Renal pelvis (tissue), 4 donors: ENCODE data around the gene XRCC4. TPM values are rescaled to one million over a fixed set of nuclear protein-coding genes. Genes with fewer than 3 reads are reported as not detected.

Source experiments
- DNase-seq: peaks from one replicate; pipeline ENCODE4 v3.0.0-alpha.2; 2013
- polyA plus RNA-seq, 3 donors: library from polyadenylated mRNA; unstranded; fragments of 120-200 nt; gene quantifications; one replicate each; pipeline ENCODE4 v1.2.1, GENCODE V29; 2013; ENCODE audit not compliant: insufficient read length in 3 of 3

Gene XRCC4
- polyA plus RNA-seq, 3 donors: 10.4 to 12.2 (median 11.9) TPM

DNA sequence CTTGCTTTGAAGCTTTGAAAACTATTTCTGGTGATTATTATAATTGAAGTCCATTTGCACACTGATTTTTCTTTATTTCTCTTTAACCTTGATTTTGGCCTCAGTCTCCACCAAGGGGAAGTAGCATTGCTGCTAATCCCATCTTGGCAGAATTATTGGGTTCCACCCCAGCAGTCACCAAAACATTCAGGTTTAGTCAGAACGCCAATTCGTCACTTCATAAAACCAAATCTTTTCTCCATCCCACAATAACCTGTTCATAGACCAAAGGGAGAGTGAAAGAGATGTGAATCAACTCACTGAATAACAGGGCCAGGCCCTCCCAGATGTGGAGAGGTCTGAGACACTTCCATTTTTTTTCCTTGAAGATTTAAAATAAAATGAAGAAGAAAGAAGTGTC is 299.1 kb downstream of the XRCC4 start:
- DNase-seq: no peak

DNA sequence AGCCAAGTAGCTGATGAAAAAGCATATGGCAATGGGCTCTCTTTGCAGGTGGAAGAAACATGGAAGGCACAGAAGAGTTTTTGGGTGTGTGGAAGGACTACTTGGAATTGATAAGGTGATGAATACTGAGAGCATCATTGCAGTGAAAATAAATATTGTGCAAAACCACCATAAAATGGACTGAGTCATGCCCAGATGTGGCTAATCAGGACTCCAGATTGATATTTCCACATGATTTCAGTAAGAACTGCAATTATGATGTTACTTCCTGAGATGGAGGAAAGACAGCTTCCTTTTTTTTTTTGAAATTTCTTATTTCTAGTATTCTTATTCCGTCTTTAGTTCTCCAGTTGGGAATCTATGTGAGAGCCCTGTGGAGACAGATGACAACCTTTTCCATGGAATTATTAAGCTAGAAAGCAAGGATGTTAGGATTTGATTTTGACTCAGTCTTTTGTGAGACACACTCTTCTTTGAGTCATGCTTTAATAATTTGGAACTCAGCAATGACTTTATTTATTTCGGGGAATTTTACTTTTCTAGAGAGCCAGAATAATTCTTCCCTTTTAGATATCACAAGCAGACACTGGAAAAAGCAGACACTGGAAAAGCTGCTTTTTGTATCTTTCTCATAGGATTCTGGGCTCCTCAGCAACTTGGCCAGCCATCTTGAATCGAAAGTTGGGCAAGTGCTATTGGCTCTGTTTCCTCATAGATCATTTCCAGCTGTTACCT is 300.0 kb downstream of the XRCC4 start:
- DNase-seq: no peak

- DNase-seq: no peak
Observed at GRCh38 chr5:83378624-83379289, 301.4 kb downstream of the XRCC4 start.

DNA sequence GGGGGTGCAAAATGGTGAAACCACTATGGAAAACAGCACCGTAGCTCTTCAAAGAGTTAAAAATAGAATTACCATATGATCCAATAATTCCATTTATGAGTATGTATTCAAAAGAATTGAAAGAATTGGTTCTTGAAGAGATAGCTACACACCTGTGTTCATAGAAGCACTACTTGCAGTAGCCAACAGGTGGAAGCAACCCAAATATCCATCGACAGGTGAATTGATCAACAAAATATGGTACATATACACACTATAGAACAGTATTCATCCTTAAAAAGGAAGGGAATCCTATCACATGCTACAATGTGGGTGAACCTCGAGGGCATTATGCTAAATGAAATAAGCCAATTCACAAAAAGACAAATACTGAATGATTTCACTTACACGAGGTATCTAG is 308.5 kb downstream of the XRCC4 start:
- DNase-seq: no peak

GRCh38 chr5:83387041-83387440 is 309.7 kb downstream of the XRCC4 start:
- DNase-seq: no peak

DNA sequence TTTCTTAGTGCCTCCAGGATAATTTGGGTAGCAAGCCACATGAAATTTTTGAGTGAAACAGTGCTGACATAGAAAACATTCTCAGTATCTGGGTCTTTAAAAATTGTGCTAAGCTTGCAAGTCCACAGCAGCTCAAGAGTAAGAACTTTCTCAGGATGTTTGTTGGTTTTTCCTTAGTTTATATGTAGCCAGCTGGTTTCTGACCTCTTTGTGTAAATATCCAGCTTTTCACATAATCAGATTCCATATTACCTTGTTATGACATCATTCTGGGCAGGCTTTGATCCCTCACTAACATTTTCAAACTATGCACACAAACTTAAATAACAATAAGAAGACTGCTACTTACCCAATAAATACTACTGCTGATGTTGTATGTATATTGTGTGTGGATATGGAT is 311.3 kb downstream of the XRCC4 start:
- no peak for DNase-seq

DNA sequence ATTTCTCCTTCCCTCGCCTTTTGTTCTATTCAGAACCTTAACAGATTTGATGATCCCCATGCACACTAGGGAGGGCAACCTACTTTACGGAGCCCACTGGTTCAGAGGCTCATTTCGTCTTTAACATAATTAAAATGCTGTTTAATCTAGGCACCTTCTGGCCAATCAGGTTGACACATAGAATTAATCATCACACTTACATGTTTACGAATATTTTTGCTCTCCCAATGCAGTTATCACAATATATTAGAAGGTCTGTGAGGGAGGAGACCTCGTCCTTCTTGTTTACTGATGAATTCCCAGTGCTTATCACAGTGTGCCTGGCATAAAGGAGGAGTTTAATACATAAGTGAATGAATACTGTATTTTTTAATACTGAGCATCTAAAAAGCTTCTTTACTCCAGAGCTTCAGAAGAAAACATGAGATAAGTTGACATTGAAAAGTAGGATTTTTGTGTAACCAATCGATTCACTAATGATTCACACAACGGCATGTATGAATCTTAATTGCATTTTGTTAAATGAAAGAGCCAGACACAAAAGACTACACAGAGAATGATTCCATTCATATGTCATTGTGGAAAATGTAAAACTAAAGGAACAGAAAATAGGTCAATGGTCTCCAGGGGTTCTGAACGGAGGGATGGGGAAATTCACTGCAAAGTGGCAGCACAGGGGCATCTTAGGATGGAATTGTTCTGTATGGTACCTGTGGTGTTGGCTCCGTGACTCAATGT is 315.6 kb downstream of the XRCC4 start:
- DNase-seq: no peak

DNA sequence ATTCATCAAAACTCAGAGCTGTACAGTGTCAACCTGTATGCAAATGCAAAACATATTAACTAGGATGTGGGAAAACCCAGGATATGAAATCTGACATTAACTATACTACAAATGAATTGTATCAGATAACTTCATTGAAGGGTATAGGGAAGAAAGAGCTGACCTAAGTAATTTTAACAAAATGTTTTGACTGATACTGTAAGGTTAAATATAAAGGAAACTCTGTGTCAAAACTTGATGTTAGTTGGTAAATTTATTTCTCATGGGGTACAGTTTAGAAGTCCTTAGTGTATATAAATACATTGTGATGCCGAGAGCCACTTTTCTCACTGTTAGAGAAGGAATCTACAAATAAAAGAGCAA is 316.1 kb downstream of the XRCC4 start:
- no peak for DNase-seq

DNA sequence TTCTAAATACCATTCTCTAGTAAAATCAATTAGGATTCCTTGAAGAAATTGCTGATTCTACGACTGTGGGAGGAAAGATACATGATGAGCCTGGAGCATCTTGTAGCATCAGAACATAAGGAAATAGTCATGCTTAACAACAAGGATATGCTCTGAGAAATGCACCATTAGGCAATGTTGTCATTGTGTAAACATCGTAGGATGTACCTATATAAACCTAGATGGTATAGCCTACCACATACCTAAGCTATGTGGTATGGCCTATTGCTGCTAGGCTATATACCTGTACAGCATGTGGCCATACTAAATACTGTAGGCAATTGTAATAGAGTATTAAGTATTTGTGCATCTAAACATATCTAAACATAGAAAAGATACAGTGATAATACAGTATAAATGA is 316.8 kb downstream of the XRCC4 start:
- no peak for DNase-seq

DNA sequence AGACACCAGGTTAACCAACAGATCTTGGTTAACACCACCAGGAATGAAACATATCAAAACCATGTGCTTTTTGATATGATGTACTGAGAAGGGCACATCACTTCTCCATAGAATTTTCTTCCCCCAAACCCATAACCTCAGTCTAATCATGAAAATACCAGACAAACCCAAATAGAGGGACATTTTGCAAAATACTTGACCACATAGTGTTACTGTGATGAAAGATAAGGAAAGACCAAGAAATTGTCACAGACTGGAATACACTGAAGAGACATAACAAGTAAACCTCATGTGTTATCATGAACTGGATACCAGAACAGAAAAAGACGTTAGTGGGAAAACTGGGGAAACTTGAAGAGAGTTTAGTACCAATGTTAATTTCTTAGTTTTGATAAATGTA is 319.3 kb downstream of the XRCC4 start:
- no peak for DNase-seq

GRCh38 chr5:83397658-83398057 is 320.3 kb downstream of the XRCC4 start:
- DNase-seq: no peak

DNA sequence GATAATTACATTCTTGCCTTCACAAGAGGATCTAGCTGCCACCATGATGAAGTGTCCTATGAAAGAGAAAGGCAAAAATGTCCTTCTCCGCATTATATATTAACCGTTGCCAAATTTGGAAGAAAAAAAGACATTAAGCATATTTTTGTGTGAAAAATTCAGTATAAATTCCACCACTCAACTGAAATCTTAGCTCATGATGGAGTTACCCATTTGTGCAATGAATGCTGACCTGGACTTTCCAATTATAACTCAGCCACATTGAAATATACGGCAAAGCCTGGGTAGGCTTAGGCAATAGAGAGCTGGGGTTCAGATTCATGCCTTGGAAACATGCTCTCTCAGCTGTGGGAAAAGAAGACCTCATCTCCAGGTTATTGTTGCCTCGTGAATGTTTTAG is 322.9 kb downstream of the XRCC4 start:
- no peak for DNase-seq

GRCh38 chr5:83400701-83401100 is 323.4 kb downstream of the XRCC4 start:
- DNase-seq: no peak

- no peak for DNase-seq
Observed at GRCh38 chr5:83401122-83401731, 323.9 kb downstream of the XRCC4 start.

- DNase-seq: no peak
Observed at GRCh38 chr5:83401775-83402174, 324.4 kb downstream of the XRCC4 start.

Other genes with a start within 250 kb of the XRCC4 start
- 100 to 1,000 TPM in 1 of 3 donors, 10 to 100 TPM in 2; 90.5 to 102 (median 96.6) TPM for gene TMEM167A, start 153 bp upstream of the XRCC4 start, polyA plus RNA-seq